ENCODE measurements around the gene SLC39A11. TPM values are rescaled to one million over a fixed set of nuclear protein-coding genes. Genes with fewer than 3 reads are reported as not detected.

The SLC39A11 gene, protein sequence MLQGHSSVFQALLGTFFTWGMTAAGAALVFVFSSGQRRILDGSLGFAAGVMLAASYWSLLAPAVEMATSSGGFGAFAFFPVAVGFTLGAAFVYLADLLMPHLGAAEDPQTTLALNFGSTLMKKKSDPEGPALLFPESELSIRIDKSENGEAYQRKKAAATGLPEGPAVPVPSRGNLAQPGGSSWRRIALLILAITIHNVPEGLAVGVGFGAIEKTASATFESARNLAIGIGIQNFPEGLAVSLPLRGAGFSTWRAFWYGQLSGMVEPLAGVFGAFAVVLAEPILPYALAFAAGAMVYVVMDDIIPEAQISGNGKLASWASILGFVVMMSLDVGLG
- total RNA-seq (ENCODE audit: low replicate concordance): 5.5 and 8.2 TPM in 2 replicates

DNA sequence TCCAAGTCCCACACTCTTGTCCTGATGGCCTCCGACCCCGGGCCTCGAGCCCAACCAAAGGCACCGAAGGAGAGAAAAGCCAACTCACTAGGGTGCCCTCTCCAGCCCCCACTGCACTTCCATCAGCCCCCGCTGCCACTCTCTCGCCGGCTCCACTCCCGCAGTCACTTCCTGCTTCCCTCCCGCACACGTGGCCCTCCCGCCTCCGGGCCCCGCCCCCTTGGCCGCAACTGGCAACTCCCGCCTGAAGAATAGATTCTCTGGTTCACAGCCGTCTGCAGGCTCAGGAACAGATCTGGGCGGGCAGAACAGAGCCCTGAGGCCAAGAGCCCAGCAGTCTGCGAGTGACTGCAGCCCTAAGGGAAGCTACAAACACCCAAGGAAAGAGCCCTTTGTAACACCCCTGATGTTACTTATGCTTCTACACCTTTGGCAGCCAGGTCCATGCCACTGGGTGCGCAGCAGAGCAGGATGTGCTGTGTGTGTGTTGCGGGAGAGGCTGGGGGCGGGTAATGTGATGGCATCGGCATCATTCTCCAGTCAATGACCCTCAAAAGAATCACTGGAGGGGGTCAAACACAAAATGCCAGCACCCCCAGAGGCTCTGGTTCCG is at the start of gene SLC39A11:
Gene SLC39A11, minus strand, starts transcription at position 166 of the 613 bp plus-strand sequence. CDS start 3,924 bp downstream, outside the sequence.
- Mint-ChIP-seq H3K27me3 (ENCODE audit: insufficient read depth, low read depth) (no peaks in the 10 kb centered on the region), H3K27ac (peak within 1 kb of the TSS; percentile 93), H3K9me3 (no peaks in the 10 kb centered on the region), H3K36me3 (peaks cover under 1% of the 10 kb centered on the region), H3K4me3 (peak within 1 kb of the TSS; percentile 92), H3K4me1 (peaks cover 13% of the 10 kb centered on the region)
- H3F3A ChIP-seq (ENCODE audit: low read depth): peaks cover 7% of the 10 kb centered on the region
- no peaks in the 10 kb centered on the region for H3K27me3 ChIP-seq
- H3K9ac ChIP-seq: no peak within 1 kb of the TSS
- H3K9me3 ChIP-seq (ENCODE audit: low read depth): no peaks in the 10 kb centered on the region
- H3K36me3 ChIP-seq: no peaks in the 10 kb centered on the region
- H2AFZ ChIP-seq (replicated peaks): peak within 1 kb of the TSS; percentile 93
- H3K4me1 ChIP-seq: peaks cover 7% of the 10 kb centered on the region
- H3K4me3 ChIP-seq: peak within 1 kb of the TSS; percentile 53
- H3K27ac ChIP-seq: no peak within 1 kb of the TSS
- TF ChIP-seq EZH2 (IDR thresholded peaks at IDR 0.05) (peak; percentile 40), EZH2phosphoT487 (IDR thresholded peaks at IDR 0.05) (no peak)
- H4K20me1 ChIP-seq (ENCODE audit: low read depth): no peaks in the 10 kb centered on the region
- DNase-seq (ENCODE audit: low spot score): peak; percentile 95
- H3K4me2 ChIP-seq: peak within 1 kb of the TSS; percentile 74
- no peaks in the 10 kb centered on the region for H3K79me2 ChIP-seq (ENCODE audit: low read depth)

DNA sequence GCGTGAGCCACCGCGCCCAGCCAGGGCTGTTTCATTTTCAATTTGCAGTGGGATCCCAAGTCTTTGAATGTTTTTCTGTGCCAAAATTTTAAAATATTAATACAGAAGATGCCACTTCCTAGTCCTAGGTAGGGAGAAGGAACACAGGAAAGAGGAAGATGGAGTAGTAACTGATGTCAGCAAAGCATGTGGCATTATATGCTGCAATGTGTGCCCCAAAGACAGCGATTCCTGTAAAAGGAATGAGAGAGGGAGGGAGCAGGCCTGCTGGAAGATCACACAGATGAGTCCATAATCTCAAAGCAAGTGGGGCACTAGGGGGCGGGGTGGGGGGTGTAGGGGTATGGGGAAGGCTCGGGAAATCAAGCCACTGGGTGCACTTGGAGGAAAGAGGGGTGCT is 48.9 kb upstream of the SLC39A11 start:
- no peak overlapping the region for H2AFZ ChIP-seq (replicated peaks)
- no peaks in the 10 kb centered on the region for H4K20me1 ChIP-seq (ENCODE audit: low read depth)
- no peaks in the 10 kb centered on the region for H3K36me3 ChIP-seq
- peaks cover 9% of the 10 kb centered on the region for H3F3A ChIP-seq (ENCODE audit: low read depth)
- H3K4me2 ChIP-seq: no peak overlapping the region
- H3K79me2 ChIP-seq (ENCODE audit: low read depth): no peaks in the 10 kb centered on the region
- H3K4me1 ChIP-seq: peaks cover 7% of the 10 kb centered on the region
- H3K27ac ChIP-seq: no peak overlapping the region
- peaks cover 19% of the 10 kb centered on the region for H3K4me1 Mint-ChIP-seq
- no peak overlapping the region for H3K9ac ChIP-seq
- H3K27ac Mint-ChIP-seq: no peak overlapping the region
- TF ChIP-seq EZH2 (IDR thresholded peaks at IDR 0.05) (no peak), EZH2phosphoT487 (IDR thresholded peaks at IDR 0.05) (no peak)
- TF ChIP-seq, protein P1, sequence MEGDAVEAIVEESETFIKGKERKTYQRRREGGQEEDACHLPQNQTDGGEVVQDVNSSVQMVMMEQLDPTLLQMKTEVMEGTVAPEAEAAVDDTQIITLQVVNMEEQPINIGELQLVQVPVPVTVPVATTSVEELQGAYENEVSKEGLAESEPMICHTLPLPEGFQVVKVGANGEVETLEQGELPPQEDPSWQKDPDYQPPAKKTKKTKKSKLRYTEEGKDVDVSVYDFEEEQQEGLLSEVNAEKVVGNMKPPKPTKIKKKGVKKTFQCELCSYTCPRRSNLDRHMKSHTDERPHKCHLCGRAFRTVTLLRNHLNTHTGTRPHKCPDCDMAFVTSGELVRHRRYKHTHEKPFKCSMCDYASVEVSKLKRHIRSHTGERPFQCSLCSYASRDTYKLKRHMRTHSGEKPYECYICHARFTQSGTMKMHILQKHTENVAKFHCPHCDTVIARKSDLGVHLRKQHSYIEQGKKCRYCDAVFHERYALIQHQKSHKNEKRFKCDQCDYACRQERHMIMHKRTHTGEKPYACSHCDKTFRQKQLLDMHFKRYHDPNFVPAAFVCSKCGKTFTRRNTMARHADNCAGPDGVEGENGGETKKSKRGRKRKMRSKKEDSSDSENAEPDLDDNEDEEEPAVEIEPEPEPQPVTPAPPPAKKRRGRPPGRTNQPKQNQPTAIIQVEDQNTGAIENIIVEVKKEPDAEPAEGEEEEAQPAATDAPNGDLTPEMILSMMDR (IDR thresholded peaks at IDR 0.05): no peak
- no peak overlapping the region for H3K4me3 ChIP-seq
- no peak for DNase-seq (ENCODE audit: low spot score)
- H3K4me3 Mint-ChIP-seq: no peak overlapping the region
- H3K9me3 Mint-ChIP-seq: peaks cover 26% of the 10 kb centered on the region
- no peaks in the 10 kb centered on the region for H3K27me3 ChIP-seq
- no peaks in the 10 kb centered on the region for H3K36me3 Mint-ChIP-seq
- peaks cover 9% of the 10 kb centered on the region for H3K27me3 Mint-ChIP-seq (ENCODE audit: insufficient read depth, low read depth)
- H3K9me3 ChIP-seq (ENCODE audit: low read depth): no peaks in the 10 kb centered on the region

DNA sequence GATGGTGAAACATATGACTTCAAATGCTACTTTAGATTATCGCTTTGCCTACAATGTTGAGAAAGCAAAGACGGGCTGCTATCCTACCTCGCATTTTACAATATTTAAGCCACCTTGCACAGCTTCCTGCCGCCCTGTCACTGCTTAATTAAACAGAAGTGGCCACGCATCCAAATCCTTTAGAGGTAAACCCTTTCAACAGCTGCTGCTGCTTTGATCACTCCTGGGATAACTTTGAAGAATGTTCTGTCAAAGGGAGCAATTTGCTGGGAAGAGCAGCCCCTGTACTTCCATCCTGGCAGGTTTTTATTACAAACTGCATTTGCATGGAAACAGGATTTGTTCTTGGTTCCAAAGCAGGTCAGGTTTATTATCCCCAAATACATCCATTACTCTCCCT is 48.1 kb upstream of the SLC39A11 start:
- Histone ChIP-seq H3K4me3 (no peak overlapping the region), H3K4me1 (peaks cover 7% of the 10 kb centered on the region), H3K79me2 (ENCODE audit: low read depth) (no peaks in the 10 kb centered on the region), H4K20me1 (ENCODE audit: low read depth) (no peaks in the 10 kb centered on the region), H3K9ac (no peak overlapping the region), H3K4me2 (no peak overlapping the region), H3F3A (ENCODE audit: low read depth) (peaks cover 9% of the 10 kb centered on the region), H3K9me3 (ENCODE audit: low read depth) (no peaks in the 10 kb centered on the region), H3K36me3 (no peaks in the 10 kb centered on the region), H3K27ac (no peak overlapping the region), H3K27me3 (no peaks in the 10 kb centered on the region), H2AFZ (replicated peaks) (no peak overlapping the region)
- Mint-ChIP-seq H3K27ac (peak overlapping the region; percentile 39), H3K4me1 (peaks cover 19% of the 10 kb centered on the region), H3K4me3 (no peak overlapping the region), H3K27me3 (ENCODE audit: insufficient read depth, low read depth) (peaks cover 11% of the 10 kb centered on the region), H3K9me3 (peaks cover 21% of the 10 kb centered on the region), H3K36me3 (no peaks in the 10 kb centered on the region)
- no peak for TF ChIP-seq EZH2phosphoT487 (IDR thresholded peaks at IDR 0.05)
- TF ChIP-seq, protein P1 (IDR thresholded peaks at IDR 0.05): no peak
- TF ChIP-seq EZH2 (IDR thresholded peaks at IDR 0.05): no peak
- DNase-seq (ENCODE audit: low spot score): no peak
